Adipose tissue (tissue), 3 donors: ENCODE data around the gene PLD2. TPM values are rescaled to one million over a fixed set of nuclear protein-coding genes. Genes with fewer than 3 reads are reported as not detected.
"Not testable (repeated sequence)": the region's sequence is repeated elsewhere in the genome, so short reads cannot be mapped to it uniquely, and the experiment has no call there.

ENCODE experiments used
- H3K27ac ChIP-seq: one replicate; pipeline ENCODE4 v1.5.1; 2013; ENCODE audit warnings: low read depth, low read length
- WGBS, 3 donors: extraction: QIAGEN DNeasy Blood & Tissue Kit; methylation state at CpG; one replicate each; pipeline ENCODE4 v1.1.7; 2013; 5-methylcytosine and 5-hydroxymethylcytosine counted together
- polyA plus RNA-seq, 3 donors: library from polyadenylated mRNA; stranded (reverse); fragments of 200-250 nt; gene quantifications; one replicate each; pipeline ENCODE4 v1.2.3, GENCODE V29; 2013
- donor health status: healthy with polysubstance abuse.
- donor health status: Bipolar disorder and iron deficiency.
- donor health status: healthy.

Gene PLD2
- polyA plus RNA-seq, 3 donors = 14.4 to 32.1 (median 16.0) TPM

GRCh38 chr17:4846635-4847390 lies 39.9 kb downstream of the PLD2 start:
- no peak overlapping the region for H3K27ac ChIP-seq
- WGBS, 3 donors = 78 to 92% (median 87%) methylated on average over 13 of the region's 13 CpGs

GRCh38 chr17:4849011-4849536 lies 42.1 kb downstream of the PLD2 start:
- WGBS, 3 donors = 65 to 81% (median 65%) methylated on average over 5 of the region's 5 CpGs

GRCh38 chr17:4850246-4850645 lies 43.3 kb downstream of the PLD2 start:
- 78 to 87% (median 81%) methylated on average over 2 of the region's 2 CpGs for WGBS, 3 donors
- H3K27ac ChIP-seq = no peak overlapping the region

More at GRCh38 chr17:4849011-4849536, 42.1 kb downstream of the PLD2 start:
- no peak overlapping the region for H3K27ac ChIP-seq

GRCh38 chr17:4851084-4851483 lies 44.1 kb downstream of the PLD2 start:
- 69 to 83% (median 75%) methylated on average over 3 of the region's 3 CpGs for WGBS, 3 donors
- no peak overlapping the region for H3K27ac ChIP-seq

- no peak overlapping the region for H3K27ac ChIP-seq
Observed at GRCh38 chr17:4852567-4853207, 45.7 kb downstream of the PLD2 start.

GRCh38 chr17:4853208-4853671 lies 46.3 kb downstream of the PLD2 start:
- H3K27ac ChIP-seq = no peak overlapping the region
- 60 to 84% (median 69%) methylated on average over 2 of the region's 2 CpGs for WGBS, 3 donors

DNA sequence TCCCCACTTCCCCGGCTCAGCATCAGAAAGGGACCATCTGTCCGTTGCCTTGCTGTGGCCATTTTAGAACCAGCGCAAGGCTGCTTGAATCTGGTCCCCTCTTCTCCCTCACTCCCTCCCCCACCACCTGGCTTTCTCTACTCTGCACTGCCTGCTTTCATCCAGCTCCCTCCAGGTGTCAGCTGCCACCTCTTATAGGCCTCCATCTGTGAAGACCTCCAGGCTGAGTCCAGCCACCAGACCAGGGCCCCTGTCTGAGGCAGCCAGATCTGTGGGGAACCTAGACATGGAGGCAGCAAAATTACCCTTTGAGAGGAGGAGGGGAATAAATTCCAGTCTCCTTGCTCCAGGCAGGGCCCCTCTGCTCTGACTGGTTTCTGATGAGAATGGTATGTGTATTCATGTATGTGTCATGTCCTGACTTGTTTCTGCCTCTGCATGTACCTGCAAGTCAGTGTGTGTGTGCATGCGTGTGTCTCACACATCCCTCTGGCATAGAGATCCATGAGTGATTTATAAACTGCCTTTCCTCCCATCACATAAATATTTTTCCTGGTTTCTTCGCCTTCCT lies 47.2 kb downstream of the PLD2 start:
- 93 to 97% (median 96%) methylated on average over 5 of the region's 5 CpGs for WGBS, 3 donors
- no peak overlapping the region for H3K27ac ChIP-seq

GRCh38 chr17:4856271-4856936 lies 49.5 kb downstream of the PLD2 start:
- H3K27ac ChIP-seq = no peak overlapping the region
- 80 to 87% (median 80%) methylated on average over 17 of the region's 17 CpGs for WGBS, 3 donors

- H3K27ac ChIP-seq = no peak overlapping the region
Observed at GRCh38 chr17:4856937-4857314, 50.0 kb downstream of the PLD2 start.

GRCh38 chr17:4857347-4857746 lies 50.4 kb downstream of the PLD2 start:
- WGBS, 3 donors = 93 to 94% (median 94%) methylated on average over 7 of the region's 7 CpGs
- not testable (repeated sequence) for H3K27ac ChIP-seq

More at GRCh38 chr17:4856937-4857314, 50.0 kb downstream of the PLD2 start:
- WGBS, 3 donors = 88 to 93% (median 88%) methylated on average over 7 of the region's 7 CpGs

GRCh38 chr17:4858068-4858881 lies 51.3 kb downstream of the PLD2 start:
- H3K27ac ChIP-seq = no peak overlapping the region
- 48 to 64% (median 59%) methylated on average over 7 of the region's 7 CpGs for WGBS, 3 donors

DNA sequence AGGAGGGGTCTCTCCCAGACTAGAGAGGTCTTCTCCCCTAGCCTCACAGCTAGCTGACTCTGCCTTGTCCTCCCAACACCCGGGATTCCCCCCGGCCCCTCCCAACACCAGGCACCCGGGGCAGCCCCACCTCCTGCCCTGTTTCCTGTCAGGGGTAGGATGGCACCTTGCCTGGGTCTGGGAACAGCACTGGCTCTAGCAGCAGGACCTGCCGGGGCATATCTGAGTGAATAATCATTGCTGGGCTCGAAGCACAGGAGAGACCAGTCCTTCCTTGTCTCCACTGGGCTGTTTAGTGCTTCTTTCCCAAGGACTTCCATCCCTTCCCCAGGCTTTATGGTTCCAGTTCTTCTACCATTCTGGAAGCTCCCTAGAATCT lies 51.9 kb downstream of the PLD2 start:
- 12 to 29% (median 28%) methylated on average over 5 of the region's 5 CpGs for whole genome bisulfite sequencing, 3 donors
- no peak overlapping the region for H3K27ac ChIP-seq

GRCh38 chr17:4859816-4860625 lies 53.1 kb downstream of the PLD2 start:
- WGBS, 3 donors = 69 to 86% (median 81%) methylated on average over 32 of the region's 32 CpGs
- H3K27ac ChIP-seq = no peak overlapping the region

GRCh38 chr17:4860651-4861050 lies 53.7 kb downstream of the PLD2 start:
- 92 to 93% (median 93%) methylated on average over 9 of the region's 9 CpGs for WGBS, 3 donors
- H3K27ac ChIP-seq = no peak overlapping the region

- 92 to 93% (median 92%) methylated on average over 16 of the region's 16 CpGs for WGBS, 3 donors
- no peak overlapping the region for H3K27ac ChIP-seq
Observed at GRCh38 chr17:4861052-4861451, 54.1 kb downstream of the PLD2 start.

- no peak overlapping the region for H3K27ac ChIP-seq
- WGBS, 3 donors = 88 to 96% (median 92%) methylated on average over 4 of the region's 4 CpGs
Observed at GRCh38 chr17:4862720-4863119, 55.8 kb downstream of the PLD2 start.

DNA sequence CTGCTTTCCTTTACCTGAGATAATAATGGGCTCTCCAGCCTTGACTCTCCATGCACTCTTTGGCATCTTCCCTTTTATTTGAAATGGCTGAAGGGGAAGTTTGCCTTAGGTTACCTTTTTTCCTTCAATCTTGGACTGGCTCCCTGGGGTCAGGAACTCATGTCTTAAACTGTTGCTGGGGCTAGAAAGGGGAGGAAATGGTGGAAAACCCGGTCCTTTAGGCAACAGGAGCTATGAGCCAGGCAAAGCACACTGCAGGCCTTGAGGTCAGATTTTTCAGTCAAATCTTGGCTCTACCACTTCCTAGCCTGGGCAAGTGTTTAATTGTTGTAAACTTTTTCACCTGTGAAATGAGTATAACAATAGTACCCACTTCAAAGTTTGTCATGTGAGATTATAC lies 56.4 kb downstream of the PLD2 start:
- H3K27ac ChIP-seq = no peak overlapping the region
- 70 to 90% (median 86%) methylated on average over 1 of the region's 1 CpG for WGBS, 3 donors
